ENCODE measurements around the gene DDC.

Gene DDC

GRCh38 chr7:50411332-50411731, 153.9 kb downstream of the DDC start:
- no peak for DNase-seq (ENCODE audit: low read depth)

- no peak for DNase-seq (ENCODE audit: low read depth)
These were observed 155.1 kb downstream of the DDC start for GRCh38 chr7:50409856-50410745.

All from activated T-helper 1 cell treated with Interleukin-2 at 50 U/mL for 16 hours (primary cell).